Keratinocyte (primary cell): ENCODE measurements around the gene ARL6IP6. TPM values are rescaled to one million over a fixed set of nuclear protein-coding genes. Genes with fewer than 3 reads are reported as not detected.

Source experiments
- DNase-seq: peaks from one replicate; pipeline ENCODE4 v3.0.0-alpha.2; 2011; ENCODE audit warnings: low read depth, missing footprints, low spot score
- FAIRE-seq: peaks from 2 replicates; lab custom pipeline; 2011; peaks lifted over from hg19 to GRCh38; lab: Jason Lieb, UNC
- H2AFZ ChIP-seq: 2 replicates; pipeline ENCODE4 v1.6.0; 2012; ENCODE audit warnings: low read length, control low read depth, inconsistent platforms; ENCODE audit not compliant: control insufficient read depth
- H3K27ac ChIP-seq: 2 replicates; pipeline ENCODE4 v1.5.1; 2011; ENCODE audit warnings: low read length; ENCODE audit not compliant: control insufficient read depth, insufficient read depth
- H3K27me3 ChIP-seq: 3 replicates; pipeline ENCODE4 v1.6.0; 2011; ENCODE audit warnings: low read length; ENCODE audit not compliant: control insufficient read depth, insufficient read depth; ENCODE audit errors: extremely low read depth
- H3K36me3 ChIP-seq, 2 experiments: 2 replicates in 1 of 2; 3 replicates in 1 of 2; pipeline ENCODE4 v1.5.1; 2011; ENCODE audit warnings: low read length in 2 of 2, mild to moderate bottlenecking in 1 of 2; ENCODE audit not compliant: control insufficient read depth in 2 of 2, insufficient read depth in 2 of 2; ENCODE audit errors: extremely low read depth in 1 of 2
- H3K4me1 ChIP-seq: 3 replicates; pipeline ENCODE4 v1.5.1; 2011; ENCODE audit warnings: low read length; ENCODE audit not compliant: control insufficient read depth, insufficient read depth; ENCODE audit errors: extremely low read depth
- H3K4me2 ChIP-seq: 3 replicates; pipeline ENCODE4 v1.6.0; 2011; ENCODE audit warnings: low read depth, low read length; ENCODE audit not compliant: control insufficient read depth, insufficient read depth; ENCODE audit errors: extremely low read depth
- H3K4me3 ChIP-seq, 3 experiments: fragments of 200-600 bp in 1 of 3; sonication (generic) in 1 of 3; 2 replicates in 2 of 3; 3 replicates in 1 of 3; pipeline ENCODE4 v1.5.1; 2011 to 2016; ENCODE audit warnings: low read length in 3 of 3, mild to moderate bottlenecking in 3 of 3, control low read depth in 2 of 3, inconsistent platforms in 1 of 3, low read depth in 1 of 3, mixed read lengths in 1 of 3, mixed run types in 1 of 3, moderate library complexity in 1 of 3; ENCODE audit not compliant: control insufficient read depth in 2 of 3, insufficient read depth in 2 of 3; ENCODE audit errors: extremely low read depth in 1 of 3
- H3K79me2 ChIP-seq: 2 replicates; pipeline ENCODE4 v1.6.0; 2012; ENCODE audit warnings: low read length; ENCODE audit not compliant: control insufficient read depth, insufficient read depth
- H3K9ac ChIP-seq: 3 replicates; pipeline ENCODE4 v1.6.0; 2011; ENCODE audit warnings: low read length; ENCODE audit not compliant: control insufficient read depth, insufficient read depth; ENCODE audit errors: extremely low read depth
- H3K9me1 ChIP-seq: 3 replicates; pipeline ENCODE4 v1.6.0; 2011; ENCODE audit warnings: low read length; ENCODE audit not compliant: control insufficient read depth, insufficient read depth; ENCODE audit errors: extremely low read depth
- H3K9me3 ChIP-seq: 2 replicates; pipeline ENCODE4 v1.5.1; 2012; ENCODE audit warnings: low read depth, low read length; ENCODE audit not compliant: control insufficient read depth
- H4K20me1 ChIP-seq: 3 replicates; pipeline ENCODE4 v1.6.0; 2011; ENCODE audit warnings: low read length; ENCODE audit not compliant: control insufficient read depth, insufficient read depth; ENCODE audit errors: extremely low read depth
- EZH2 ChIP-seq: IDR thresholded peaks from one replicate; pipeline ENCODE4 v1.6.1; 2012; ENCODE audit warnings: inconsistent platforms, mild to moderate bottlenecking, low read length, moderate library complexity
- dilution Hi-C: fragments of 300-500 bp; cut with MboI; formaldehyde crosslinking; loops from one replicate; pipeline ENCODE4 v1.7.0; 2020; ENCODE audit warnings: low sequenced_read_pairs; ENCODE audit not compliant: extremely low pct_ligation_motif_present
- polyA plus RNA-seq, 5 experiments: library from polyadenylated mRNA; depleted of rRNA in 3 of 5; stranded (reverse) in 3 of 5; stranded (forward) in 1 of 5; unstranded in 1 of 5; fragments of >200 nt; gene quantifications; 1 replicate in 1 of 5; 2 replicates in 3 of 5; 3 replicates in 1 of 5; pipeline versions ENCODE4 v1.2.1 to v1.2.3, GENCODE V29; 2011 to 2012; ENCODE audit warnings: missing spikeins in 2 of 5, low read depth in 1 of 5, low replicate concordance in 1 of 5
- TF ChIP-seq, protein P1 (sequence below), 3 experiments: IDR thresholded peaks in 1 of 3; conservative IDR thresholded peaks in 1 of 3; optimal IDR thresholded peaks in 1 of 3; 2 replicates in 2 of 3; 3 replicates in 1 of 3; pipeline versions ENCODE3 to v1.5.1; 2011; ENCODE audit warnings: low read length in 3 of 3, mild to moderate bottlenecking in 3 of 3, moderate library complexity in 2 of 3, control low read depth in 1 of 3, inconsistent platforms in 1 of 3; ENCODE audit not compliant: insufficient read depth in 2 of 3; ENCODE audit errors: extremely low read depth in 1 of 3

The ARL6IP6 gene
- polyA plus RNA-seq, 1 donor (not counting 4 experiments of a cell fraction or from before 2014, with no cell fraction given): 52.5 TPM

DNA sequence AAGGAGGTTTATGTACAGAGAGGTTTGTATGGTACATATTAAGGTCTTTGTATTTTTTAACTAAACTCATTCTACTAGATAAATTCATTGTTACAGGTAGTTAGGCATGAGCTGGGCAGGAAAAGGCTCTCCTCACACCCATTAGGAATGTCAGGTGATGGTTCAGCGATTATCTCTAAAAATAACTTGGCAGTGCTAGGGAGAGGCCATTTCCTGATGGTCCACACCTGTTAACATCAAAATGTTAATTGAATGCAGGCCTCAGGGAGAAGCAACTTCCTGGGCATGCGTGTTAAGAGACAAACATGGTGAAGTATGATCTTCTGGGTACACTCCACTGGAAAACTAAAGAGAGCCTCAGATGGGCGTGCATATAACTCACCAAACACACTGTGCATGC lies 73.6 kb downstream of the ARL6IP6 start:
- dilution Hi-C loops: no loop called here
- H3K9ac ChIP-seq: no peak overlapping the region
- no peaks in the 10 kb centered on the region for H3K9me1 ChIP-seq
- no peaks in the 10 kb centered on the region for H3K9me3 ChIP-seq
- H4K20me1 ChIP-seq: no peaks in the 10 kb centered on the region
- no peaks in the 10 kb centered on the region for H3K27me3 ChIP-seq
- H2AFZ ChIP-seq: no peak overlapping the region
- H3K36me3 ChIP-seq: no peaks in the 10 kb centered on the region
- H3K4me3 ChIP-seq: no peak overlapping the region
- H3K4me2 ChIP-seq: no peak overlapping the region
- H3K4me1 ChIP-seq: no peaks in the 10 kb centered on the region
- H3K27ac ChIP-seq: no peak overlapping the region
- no peak for DNase-seq
- TF ChIP-seq, protein P1, sequence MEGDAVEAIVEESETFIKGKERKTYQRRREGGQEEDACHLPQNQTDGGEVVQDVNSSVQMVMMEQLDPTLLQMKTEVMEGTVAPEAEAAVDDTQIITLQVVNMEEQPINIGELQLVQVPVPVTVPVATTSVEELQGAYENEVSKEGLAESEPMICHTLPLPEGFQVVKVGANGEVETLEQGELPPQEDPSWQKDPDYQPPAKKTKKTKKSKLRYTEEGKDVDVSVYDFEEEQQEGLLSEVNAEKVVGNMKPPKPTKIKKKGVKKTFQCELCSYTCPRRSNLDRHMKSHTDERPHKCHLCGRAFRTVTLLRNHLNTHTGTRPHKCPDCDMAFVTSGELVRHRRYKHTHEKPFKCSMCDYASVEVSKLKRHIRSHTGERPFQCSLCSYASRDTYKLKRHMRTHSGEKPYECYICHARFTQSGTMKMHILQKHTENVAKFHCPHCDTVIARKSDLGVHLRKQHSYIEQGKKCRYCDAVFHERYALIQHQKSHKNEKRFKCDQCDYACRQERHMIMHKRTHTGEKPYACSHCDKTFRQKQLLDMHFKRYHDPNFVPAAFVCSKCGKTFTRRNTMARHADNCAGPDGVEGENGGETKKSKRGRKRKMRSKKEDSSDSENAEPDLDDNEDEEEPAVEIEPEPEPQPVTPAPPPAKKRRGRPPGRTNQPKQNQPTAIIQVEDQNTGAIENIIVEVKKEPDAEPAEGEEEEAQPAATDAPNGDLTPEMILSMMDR (optimal IDR thresholded peaks at IDR 0.05 in 1 of 3, IDR thresholded peaks at IDR 0.05 in 1 of 3, conservative IDR thresholded peaks at IDR 0.05 in 1 of 3; ENCODE audit: extremely low read depth in 1 of 3, insufficient read depth in 2 of 3, low read length in 3 of 3): no peak
- TF ChIP-seq EZH2: no peak
- no peak for FAIRE-seq
- no peaks in the 10 kb centered on the region for H3K79me2 ChIP-seq

DNA sequence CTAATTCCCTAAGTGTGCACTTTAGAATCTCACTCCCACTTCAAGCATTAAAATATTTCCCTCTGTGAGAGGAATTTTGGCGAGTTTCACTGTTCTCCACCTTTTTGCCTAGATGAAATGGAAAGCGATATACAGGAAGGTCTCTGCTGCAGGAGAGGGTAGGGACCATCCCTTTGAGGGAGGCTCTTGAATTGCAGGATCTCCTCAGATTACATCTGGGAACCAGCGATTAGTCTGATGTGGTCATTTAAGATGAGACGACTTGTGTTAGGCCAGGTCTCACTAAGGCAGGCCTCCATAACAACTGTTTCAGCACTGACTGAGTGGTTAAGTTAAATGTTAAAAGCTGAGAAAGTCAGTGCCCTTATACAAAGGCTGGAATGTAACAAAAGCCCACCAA lies 74.6 kb downstream of the ARL6IP6 start:
- no peak overlapping the region for H2AFZ ChIP-seq
- FAIRE-seq: no peak

More for the DNA sequence above, 74.6 kb downstream of the ARL6IP6 start:
- H4K20me1 ChIP-seq: no peaks in the 10 kb centered on the region
- H3K4me3 ChIP-seq: no peak overlapping the region
- no peaks in the 10 kb centered on the region for H3K9me1 ChIP-seq
- dilution Hi-C loops: no loop called here
- H3K9ac ChIP-seq: no peak overlapping the region
- TF ChIP-seq EZH2: no peak
- TF ChIP-seq, protein P1 (optimal IDR thresholded peaks at IDR 0.05 in 1 of 3, IDR thresholded peaks at IDR 0.05 in 1 of 3, conservative IDR thresholded peaks at IDR 0.05 in 1 of 3; ENCODE audit: extremely low read depth in 1 of 3, insufficient read depth in 2 of 3, low read length in 3 of 3): no peak
- no peaks in the 10 kb centered on the region for H3K36me3 ChIP-seq
- DNase-seq: no peak
- H3K9me3 ChIP-seq: no peaks in the 10 kb centered on the region
- H3K79me2 ChIP-seq: no peaks in the 10 kb centered on the region
- no peak overlapping the region for H3K27ac ChIP-seq
- H3K4me2 ChIP-seq: no peak overlapping the region
- no peaks in the 10 kb centered on the region for H3K27me3 ChIP-seq
- H3K4me1 ChIP-seq: no peaks in the 10 kb centered on the region
